Left renal pelvis (tissue), 4 donors: ENCODE results near the gene NDUFV2. TPM values are rescaled to one million over a fixed set of nuclear protein-coding genes. Genes with fewer than 3 reads are reported as not detected.

ENCODE experiments used
- DNase-seq, 4 donors: peaks; one replicate each; pipeline ENCODE4 v3.0.0-alpha.2; 2013; ENCODE audit warnings: low read depth in 4 of 4, low spot score in 3 of 4
- polyA plus RNA-seq, 4 donors: library from polyadenylated mRNA; unstranded; fragments of 120-200 nt; gene quantifications; one replicate each; pipeline ENCODE4 v1.2.1, GENCODE V29; 2013; ENCODE audit not compliant: insufficient read length in 4 of 4

The NDUFV2 gene
- 100 to 1,000 TPM in 3 of 4 donors, 10 to 100 TPM in 1; 84.0 to 165 (median 133) TPM for polyA plus RNA-seq

- peak; percentile 88 to 92 (median 92) for DNase-seq
Observed at GRCh38 chr18:9102508-9103375, at the start of gene NDUFV2. TSS of gene NDUFV2 (plus strand) at chr18:9102699. CDS start at chr18:9102744, 45 bp downstream.

- DNase-seq, result no peak
Observed at GRCh38 chr18:9053814-9054213, 48.7 kb upstream of the NDUFV2 start.

GRCh38 chr18:9055185-9055584, 47.3 kb upstream of the NDUFV2 start:
- DNase-seq, result no peak

GRCh38 chr18:9055626-9056025, 46.9 kb upstream of the NDUFV2 start:
- DNase-seq, result no peak

- DNase-seq, result no peak
Observed at GRCh38 chr18:9057646-9058045, 44.9 kb upstream of the NDUFV2 start.

- DNase-seq, result no peak
Observed at GRCh38 chr18:9058406-9058805, 44.1 kb upstream of the NDUFV2 start.

- no peak for DNase-seq
Observed at GRCh38 chr18:9062418-9062751, 40.1 kb upstream of the NDUFV2 start.

- no peak for DNase-seq
Observed at GRCh38 chr18:9065864-9066263, 36.6 kb upstream of the NDUFV2 start.

- DNase-seq, result no peak
Observed at GRCh38 chr18:9066358-9066757, 36.1 kb upstream of the NDUFV2 start.

- no peak for DNase-seq
Observed at GRCh38 chr18:9066817-9067306, 35.6 kb upstream of the NDUFV2 start.

- DNase-seq, result no peak
Observed at GRCh38 chr18:9067823-9068222, 34.7 kb upstream of the NDUFV2 start.

GRCh38 chr18:9068346-9068745, 34.2 kb upstream of the NDUFV2 start:
- no peak for DNase-seq

GRCh38 chr18:9069601-9070000, 32.9 kb upstream of the NDUFV2 start:
- DNase-seq, result no peak

- no peak for DNase-seq
Observed at GRCh38 chr18:9070212-9070611, 32.3 kb upstream of the NDUFV2 start.

- DNase-seq, result no peak
Observed at GRCh38 chr18:9079818-9080528, 22.5 kb upstream of the NDUFV2 start.

- DNase-seq, result no peak
Observed at GRCh38 chr18:9081940-9082339, 20.6 kb upstream of the NDUFV2 start.

GRCh38 chr18:9082711-9083510, 19.6 kb upstream of the NDUFV2 start:
- no peak for DNase-seq

GRCh38 chr18:9086015-9086414, 16.5 kb upstream of the NDUFV2 start:
- no peak for DNase-seq

- DNase-seq, result no peak
Observed at GRCh38 chr18:9086624-9087023, 15.9 kb upstream of the NDUFV2 start.

- DNase-seq, result no peak
Observed at GRCh38 chr18:9087144-9087543, 15.4 kb upstream of the NDUFV2 start.

- DNase-seq, result no peak
Observed at GRCh38 chr18:9088252-9088651, 14.2 kb upstream of the NDUFV2 start.
